ENCODE data around the gene L3MBTL4. TPM values are rescaled to one million over a fixed set of nuclear protein-coding genes. Genes with fewer than 3 reads are reported as not detected.

L3MBTL4 gene
- total and polyA plus RNA-seq, 9 of the 15 experiments (the other 6 are each of a cell fraction or from before 2014, with no cell fraction given), result not detected

DNA sequence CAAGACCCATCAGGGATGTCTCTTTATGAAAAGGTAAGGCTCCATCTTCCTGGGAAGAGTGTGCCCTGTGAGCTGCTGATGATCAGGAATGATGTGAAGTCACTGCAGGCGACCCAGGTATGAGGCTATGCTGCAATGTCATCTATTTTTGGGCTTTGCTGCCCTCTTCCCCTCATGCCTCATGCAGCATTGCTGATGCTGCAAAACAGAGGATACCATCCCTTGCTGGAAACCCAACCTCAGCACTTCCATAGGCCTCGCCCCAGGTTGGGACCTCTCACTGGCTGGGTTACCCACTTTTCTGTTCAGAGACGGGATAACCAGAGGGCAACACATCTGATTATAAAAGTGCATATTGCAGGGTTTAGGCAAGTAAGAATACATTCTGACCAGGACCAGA lies 255.8 kb downstream of the L3MBTL4 start:
- 0% methylated on average over 3 of the region's 3 CpGs for WGBS (ENCODE audit: insufficient coverage, low coverage, missing lambda C conversion rate)
- ATAC-seq (no peak), FAIRE-seq (no peak), DNase-seq (ENCODE audit: extremely low read depth in 1 of 4, low spot score in 3 of 4) (no peak)
- H3K36me3 ChIP-seq (ENCODE audit: control insufficient read depth, insufficient read depth, low read length), result no peaks in the 10 kb centered on the region
- ChIA-PET POLR2A (no interaction called here), CTCF (ENCODE audit: low intra/inter-chr PET ratio) (no interaction called here)
- H3K4me3 ChIP-seq, result no peak overlapping the region
- H4K20me1 ChIP-seq (replicated peaks; ENCODE audit: control insufficient read depth, insufficient read depth, low read length), result no peaks in the 10 kb centered on the region
- BruUV-seq (replicated peaks), result no TSS peak
- no peaks in the 10 kb centered on the region for H3K4me1 ChIP-seq (replicated peaks in 1 of 2; ENCODE audit: control insufficient read depth in 2 of 2, insufficient read depth in 2 of 2, low read length in 2 of 2)
- no peaks in the 10 kb centered on the region for H3K9me3 ChIP-seq (replicated peaks; ENCODE audit: control insufficient read depth, insufficient read depth, low read depth, low read length)
- no peaks in the 10 kb centered on the region for H3K27me3 ChIP-seq (ENCODE audit: control insufficient read depth in 2 of 2, insufficient read depth in 2 of 2, low read length in 2 of 2)
- H3K79me2 ChIP-seq (ENCODE audit: control insufficient read depth, insufficient read depth, low read length), result no peaks in the 10 kb centered on the region
- intact Hi-C loops (cut with micrococcal nuclease), result no loop called here
- in situ Hi-C loops (cut with MboI), result no loop called here
- H3K9ac ChIP-seq (ENCODE audit: insufficient read depth in 1 of 2, low read depth in 2 of 2, low read length in 2 of 2), result no peak overlapping the region
- H3K4me2 ChIP-seq (ENCODE audit: insufficient read depth, low read length), result no peak overlapping the region
- H3K9me1 ChIP-seq (ENCODE audit: control insufficient read depth, insufficient read depth, low read length), result no peaks in the 10 kb centered on the region
- H3K27ac ChIP-seq (ENCODE audit: extremely low read depth, low read depth, low read length), result no peak overlapping the region
- no peak overlapping the region for H2AFZ ChIP-seq (ENCODE audit: low read depth, low read length)
- TF ChIP-seq PYGO2 (tag; IDR thresholded peaks at IDR 0.05) (no peak), ZNF780A (CRISPR knock-in tag; IDR thresholded peaks at IDR 0.05) (no peak), SIX5 (IDR thresholded peaks at IDR 0.05; ENCODE audit: borderline replicate concordance in 1 of 2, insufficient read depth in 1 of 2, low read depth in 1 of 2, low read length in 2 of 2) (no peak), CBX1 (IDR thresholded peaks at IDR 0.05; ENCODE audit: low read depth) (no peak), ZSCAN29 (IDR thresholded peaks at IDR 0.05) (no peak), FOXK2 (conservative IDR thresholded peaks at IDR 0.05 in 1 of 2, IDR thresholded peaks at IDR 0.05 in 1 of 2; ENCODE audit: low read depth in 2 of 2) (no peak)
- TF ChIP-seq, protein P1, sequence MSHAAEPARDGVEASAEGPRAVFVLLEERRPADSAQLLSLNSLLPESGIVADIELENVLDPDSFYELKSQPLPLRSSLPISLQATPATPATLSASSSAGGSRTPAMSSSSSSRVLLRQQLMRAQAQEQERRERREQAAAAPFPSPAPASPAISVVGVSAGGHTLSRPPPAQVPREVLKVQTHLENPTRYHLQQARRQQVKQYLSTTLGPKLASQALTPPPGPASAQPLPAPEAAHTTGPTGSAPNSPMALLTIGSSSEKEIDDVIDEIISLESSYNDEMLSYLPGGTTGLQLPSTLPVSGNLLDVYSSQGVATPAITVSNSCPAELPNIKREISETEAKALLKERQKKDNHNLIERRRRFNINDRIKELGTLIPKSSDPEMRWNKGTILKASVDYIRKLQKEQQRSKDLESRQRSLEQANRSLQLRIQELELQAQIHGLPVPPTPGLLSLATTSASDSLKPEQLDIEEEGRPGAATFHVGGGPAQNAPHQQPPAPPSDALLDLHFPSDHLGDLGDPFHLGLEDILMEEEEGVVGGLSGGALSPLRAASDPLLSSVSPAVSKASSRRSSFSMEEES (CRISPR knock-in tag; IDR thresholded peaks at IDR 0.05), result no peak
- TF ChIP-seq, protein P2, sequence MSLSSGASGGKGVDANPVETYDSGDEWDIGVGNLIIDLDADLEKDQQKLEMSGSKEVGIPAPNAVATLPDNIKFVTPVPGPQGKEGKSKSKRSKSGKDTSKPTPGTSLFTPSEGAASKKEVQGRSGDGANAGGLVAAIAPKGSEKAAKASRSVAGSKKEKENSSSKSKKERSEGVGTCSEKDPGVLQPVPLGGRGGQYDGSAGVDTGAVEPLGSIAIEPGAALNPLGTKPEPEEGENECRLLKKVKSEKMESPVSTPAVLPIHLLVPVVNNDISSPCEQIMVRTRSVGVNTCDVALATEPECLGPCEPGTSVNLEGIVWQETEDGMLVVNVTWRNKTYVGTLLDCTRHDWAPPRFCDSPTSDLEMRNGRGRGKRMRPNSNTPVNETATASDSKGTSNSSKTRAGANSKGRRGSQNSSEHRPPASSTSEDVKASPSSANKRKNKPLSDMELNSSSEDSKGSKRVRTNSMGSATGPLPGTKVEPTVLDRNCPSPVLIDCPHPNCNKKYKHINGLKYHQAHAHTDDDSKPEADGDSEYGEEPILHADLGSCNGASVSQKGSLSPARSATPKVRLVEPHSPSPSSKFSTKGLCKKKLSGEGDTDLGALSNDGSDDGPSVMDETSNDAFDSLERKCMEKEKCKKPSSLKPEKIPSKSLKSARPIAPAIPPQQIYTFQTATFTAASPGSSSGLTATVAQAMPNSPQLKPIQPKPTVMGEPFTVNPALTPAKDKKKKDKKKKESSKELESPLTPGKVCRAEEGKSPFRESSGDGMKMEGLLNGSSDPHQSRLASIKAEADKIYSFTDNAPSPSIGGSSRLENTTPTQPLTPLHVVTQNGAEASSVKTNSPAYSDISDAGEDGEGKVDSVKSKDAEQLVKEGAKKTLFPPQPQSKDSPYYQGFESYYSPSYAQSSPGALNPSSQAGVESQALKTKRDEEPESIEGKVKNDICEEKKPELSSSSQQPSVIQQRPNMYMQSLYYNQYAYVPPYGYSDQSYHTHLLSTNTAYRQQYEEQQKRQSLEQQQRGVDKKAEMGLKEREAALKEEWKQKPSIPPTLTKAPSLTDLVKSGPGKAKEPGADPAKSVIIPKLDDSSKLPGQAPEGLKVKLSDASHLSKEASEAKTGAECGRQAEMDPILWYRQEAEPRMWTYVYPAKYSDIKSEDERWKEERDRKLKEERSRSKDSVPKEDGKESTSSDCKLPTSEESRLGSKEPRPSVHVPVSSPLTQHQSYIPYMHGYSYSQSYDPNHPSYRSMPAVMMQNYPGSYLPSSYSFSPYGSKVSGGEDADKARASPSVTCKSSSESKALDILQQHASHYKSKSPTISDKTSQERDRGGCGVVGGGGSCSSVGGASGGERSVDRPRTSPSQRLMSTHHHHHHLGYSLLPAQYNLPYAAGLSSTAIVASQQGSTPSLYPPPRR (CRISPR knock-in tag; IDR thresholded peaks at IDR 0.05; ENCODE audit: borderline replicate concordance), result no peak
- TF ChIP-seq, protein P3, sequence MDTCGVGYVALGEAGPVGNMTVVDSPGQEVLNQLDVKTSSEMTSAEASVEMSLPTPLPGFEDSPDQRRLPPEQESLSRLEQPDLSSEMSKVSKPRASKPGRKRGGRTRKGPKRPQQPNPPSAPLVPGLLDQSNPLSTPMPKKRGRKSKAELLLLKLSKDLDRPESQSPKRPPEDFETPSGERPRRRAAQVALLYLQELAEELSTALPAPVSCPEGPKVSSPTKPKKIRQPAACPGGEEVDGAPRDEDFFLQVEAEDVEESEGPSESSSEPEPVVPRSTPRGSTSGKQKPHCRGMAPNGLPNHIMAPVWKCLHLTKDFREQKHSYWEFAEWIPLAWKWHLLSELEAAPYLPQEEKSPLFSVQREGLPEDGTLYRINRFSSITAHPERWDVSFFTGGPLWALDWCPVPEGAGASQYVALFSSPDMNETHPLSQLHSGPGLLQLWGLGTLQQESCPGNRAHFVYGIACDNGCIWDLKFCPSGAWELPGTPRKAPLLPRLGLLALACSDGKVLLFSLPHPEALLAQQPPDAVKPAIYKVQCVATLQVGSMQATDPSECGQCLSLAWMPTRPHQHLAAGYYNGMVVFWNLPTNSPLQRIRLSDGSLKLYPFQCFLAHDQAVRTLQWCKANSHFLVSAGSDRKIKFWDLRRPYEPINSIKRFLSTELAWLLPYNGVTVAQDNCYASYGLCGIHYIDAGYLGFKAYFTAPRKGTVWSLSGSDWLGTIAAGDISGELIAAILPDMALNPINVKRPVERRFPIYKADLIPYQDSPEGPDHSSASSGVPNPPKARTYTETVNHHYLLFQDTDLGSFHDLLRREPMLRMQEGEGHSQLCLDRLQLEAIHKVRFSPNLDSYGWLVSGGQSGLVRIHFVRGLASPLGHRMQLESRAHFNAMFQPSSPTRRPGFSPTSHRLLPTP (IDR thresholded peaks at IDR 0.05; ENCODE audit: borderline replicate concordance, extremely low read depth, insufficient read length), result no peak

Measured in K562 (cell line).